GM12878 (cell line): ENCODE results near the gene HSCB.

Experiments
- BHLHE40 ChIP-seq, 2 experiments: fragments of 450-650 bp in 1 of 2; IDR thresholded peaks; 2 replicates each; pipeline ENCODE4 v1.6.1; 2011 to 2017; ENCODE audit warnings: low read depth in 2 of 2, borderline replicate concordance in 1 of 2, improper control_type of control experiment in 1 of 2, low read length in 1 of 2, mild to moderate bottlenecking in 1 of 2
- CHD2 ChIP-seq: IDR thresholded peaks from 2 replicates; pipeline ENCODE4 v1.6.1; 2011; ENCODE audit warnings: low read depth, low read length, improper control_type of control experiment, borderline replicate concordance
- CTCF ChIP-seq, 3 experiments: IDR thresholded peaks in 2 of 3; conservative IDR thresholded peaks in 1 of 3; 2 replicates each; pipeline ENCODE4 v1.5.1; 2011; ENCODE audit warnings: low read depth in 3 of 3, low read length in 3 of 3, mild to moderate bottlenecking in 3 of 3, control low read depth in 2 of 3, moderate library complexity in 2 of 3, inconsistent platforms in 1 of 3, mixed read lengths in 1 of 3; ENCODE audit not compliant: control insufficient read depth in 2 of 3, insufficient read depth in 1 of 3; ENCODE audit errors: extremely low read depth in 1 of 3
- EZH2 ChIP-seq: IDR thresholded peaks from 2 replicates; pipeline ENCODE4 v1.6.1; 2012; ENCODE audit warnings: low read depth, mild to moderate bottlenecking, control low read depth, inconsistent platforms, low read length, borderline replicate concordance; ENCODE audit not compliant: control insufficient read depth
- FOS ChIP-seq: IDR thresholded peaks from 3 replicates; pipeline ENCODE4 v1.6.1; 2011; ENCODE audit warnings: borderline replicate concordance; ENCODE audit not compliant: insufficient read length; ENCODE audit errors: extremely low read depth
- PBX3 ChIP-seq: IDR thresholded peaks from 2 replicates; pipeline ENCODE4 v1.6.1; 2011; ENCODE audit warnings: mild to moderate bottlenecking, low read depth, low read length, moderate library complexity; ENCODE audit not compliant: insufficient replicate concordance
- POLR2A ChIP-seq: IDR thresholded peaks from 2 replicates; pipeline ENCODE4 v1.6.1; 2011; ENCODE audit warnings: low read depth, mild to moderate bottlenecking, low read length
- ZBTB33 ChIP-seq: fragments of 450-650 bp; IDR thresholded peaks from 2 replicates; pipeline ENCODE4 v1.6.1; 2017; ENCODE audit warnings: mild to moderate bottlenecking
- ZNF274 ChIP-seq: IDR thresholded peaks from one replicate; pipeline ENCODE4 v1.8.0; 2011; ENCODE audit not compliant: insufficient read length, insufficient read depth

- TF ChIP-seq CHD2 (no peak), ZBTB33 (no peak), ZNF274 (no peak), FOS (no peak), POLR2A (no peak), EZH2 (no peak), CTCF (IDR thresholded peaks at IDR 0.05 in 2 of 3, conservative IDR thresholded peaks at IDR 0.05 in 1 of 3; ENCODE audit: control insufficient read depth in 2 of 3, extremely low read depth in 1 of 3, insufficient read depth in 1 of 3, low read depth in 3 of 3, low read length in 3 of 3) (no peak), BHLHE40 (IDR thresholded peaks at IDR 0.05; ENCODE audit: borderline replicate concordance in 1 of 2, low read depth in 2 of 2, low read length in 1 of 2) (no peak), PBX3 (no peak)
Observed at GRCh38 chr22:28791124-28791523, 49.3 kb downstream of the HSCB start.
